ENCODE data around the gene ADGRV1. TPM values are rescaled to one million over a fixed set of nuclear protein-coding genes. Genes with fewer than 3 reads are reported as not detected.

ADGRV1 gene
- polyA plus RNA-seq, 2 of the 4 experiments (the other 2 are of a cell fraction), result 0.70 to 3.7 TPM

GRCh38 chr5:91007780-91008402 is 449.3 kb downstream of the ADGRV1 start (continued):
- TF ChIP-seq REST (IDR thresholded peaks at IDR 0.05) (no peak), SREBF2 (IDR thresholded peaks at IDR 0.05) (no peak), JUNB (IDR thresholded peaks at IDR 0.05) (peak; percentile 42; the same call in 1 of the 2 replicates), MYC (IDR thresholded peaks at IDR 0.05; ENCODE audit: borderline replicate concordance, low read length) (no peak), ZFP36 (IDR thresholded peaks at IDR 0.05; ENCODE audit: borderline replicate concordance, partially characterized antibody) (no peak), CBX8 (IDR thresholded peaks at IDR 0.05) (no peak), GATA3 (IDR thresholded peaks at IDR 0.05; ENCODE audit: borderline replicate concordance) (peak; percentile 46; the same call in 1 of the 2 replicates), HES2 (IDR thresholded peaks at IDR 0.05) (no peak), HOXB5 (CRISPR knock-in tag; IDR thresholded peaks at IDR 0.05) (no peak), MAFK (IDR thresholded peaks at IDR 0.05; ENCODE audit: partially characterized antibody) (no peak), TFCP2L1 (CRISPR knock-in tag; IDR thresholded peaks at IDR 0.05) (no peak)

GRCh38 chr5:91010090-91010489 is 451.5 kb downstream of the ADGRV1 start:
- POLR2A ChIA-PET, result no interaction called here
- FAIRE-seq, result no peak
- no peak for ATAC-seq
- Histone ChIP-seq H3K4me3 (no peak overlapping the region), H3K4me2 (no peak overlapping the region), H3K9me3 (peaks cover 5% of the 10 kb centered on the region; the same call in 2 of the 3 replicates), H3K27ac (peak overlapping the region in 1 of 2 experiments; percentile 19; a peak in 1 of 6 replicates), H3K4me1 (peaks cover 26% of the 10 kb centered on the region)
- DNase-seq (ENCODE audit: low read depth in 1 of 2, low spot score in 1 of 2), result no peak
- CTCF ChIA-PET, result no interaction called here
- WGBS (ENCODE audit: missing lambda C conversion rate), result 87% methylated on average over 2 of the region's 2 CpGs
- TF ChIP-seq PBX3 (IDR thresholded peaks at IDR 0.05) (no peak), CTCF (IDR thresholded peaks at IDR 0.05) (no peak), EP300 (IDR thresholded peaks at IDR 0.05) (no peak), RNF2 (IDR thresholded peaks at IDR 0.05; ENCODE audit: borderline replicate concordance, low read depth) (no peak), NR3C1 (IDR thresholded peaks at IDR 0.05) (no peak), POLR2AphosphoS2 (conservative IDR thresholded peaks at IDR 0.05; ENCODE audit: low read length) (no peak), EHMT2 (IDR thresholded peaks at IDR 0.05; ENCODE audit: low read depth) (no peak), USF2 (IDR thresholded peaks at IDR 0.05) (no peak), HOXB13 (CRISPR knock-in tag; IDR thresholded peaks at IDR 0.05; ENCODE audit: low read depth) (no peak)
